SK-N-MC (cell line): ENCODE results near the gene LCA5.

ENCODE experiments used
- EZH2 ChIP-seq: fragments of 200-600 bp; sonication (generic); IDR thresholded peaks from one replicate; pipeline ENCODE4 v1.6.1; 2017; ENCODE audit warnings: antibody characterized with exemption
- POLR2AphosphoS5 ChIP-seq: IDR thresholded peaks from 2 replicates; pipeline ENCODE4 v1.6.1; 2012; ENCODE audit warnings: mild to moderate bottlenecking, low read depth, low read length, borderline replicate concordance

DNA sequence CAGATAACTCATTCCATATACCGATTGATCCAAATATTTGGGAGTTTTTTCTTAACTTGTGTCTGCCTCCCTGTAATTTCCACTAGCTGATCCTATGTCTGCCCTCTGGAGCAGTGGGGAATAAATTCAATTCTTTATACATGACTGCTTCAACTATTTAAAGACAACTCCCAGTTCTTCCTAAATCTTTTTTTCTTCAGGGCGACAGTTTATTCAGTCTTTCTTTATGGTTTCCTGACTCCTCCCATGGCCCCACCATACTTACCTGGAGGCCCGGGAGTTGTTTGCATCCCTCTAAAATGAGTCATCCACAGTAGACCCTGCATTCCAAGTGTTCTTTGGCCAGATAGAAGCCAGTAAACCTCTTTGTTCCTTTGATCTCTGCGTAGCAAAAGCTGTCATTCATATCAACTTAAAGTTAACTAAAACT is 73.6 kb downstream of the LCA5 start:
- TF ChIP-seq EZH2: no peak
- TF ChIP-seq POLR2AphosphoS5: no peak
